Fibroblast of peridontal ligament (primary cell): ENCODE data around the gene CCDC47.
"Not testable (repeated sequence)": the region's sequence is repeated elsewhere in the genome, so short reads cannot be mapped to it uniquely, and the experiment has no call there.

Experiments
- DNase-seq: peaks from one replicate; pipeline ENCODE4 v3.0.0-alpha.2; 2010; ENCODE audit errors: extremely low read depth

CCDC47 gene

DNA sequence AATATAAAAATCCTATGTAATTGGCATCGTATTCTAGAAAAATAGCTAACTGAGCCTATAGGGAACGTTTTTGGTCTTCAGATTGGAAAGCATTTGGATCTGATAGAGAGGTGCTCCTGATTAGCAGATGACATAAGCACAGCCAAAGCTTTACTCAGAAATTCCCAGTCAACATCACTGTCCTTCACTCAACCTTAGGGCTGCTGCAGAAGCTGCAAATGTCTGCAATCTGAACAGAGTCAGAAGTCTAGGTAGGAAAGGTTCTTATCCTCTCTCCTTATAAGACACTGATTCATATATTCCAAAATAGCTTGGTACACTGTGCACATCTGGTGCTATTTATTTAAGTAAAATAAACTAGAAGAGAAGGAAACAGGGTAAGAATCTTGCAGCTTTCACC is 51.0 kb downstream of the CCDC47 start:
- DNase-seq, result peak; percentile 53

- DNase-seq, result not testable (repeated sequence)
Observed at GRCh38 chr17:63720194-63720593, 53.2 kb downstream of the CCDC47 start.

DNA sequence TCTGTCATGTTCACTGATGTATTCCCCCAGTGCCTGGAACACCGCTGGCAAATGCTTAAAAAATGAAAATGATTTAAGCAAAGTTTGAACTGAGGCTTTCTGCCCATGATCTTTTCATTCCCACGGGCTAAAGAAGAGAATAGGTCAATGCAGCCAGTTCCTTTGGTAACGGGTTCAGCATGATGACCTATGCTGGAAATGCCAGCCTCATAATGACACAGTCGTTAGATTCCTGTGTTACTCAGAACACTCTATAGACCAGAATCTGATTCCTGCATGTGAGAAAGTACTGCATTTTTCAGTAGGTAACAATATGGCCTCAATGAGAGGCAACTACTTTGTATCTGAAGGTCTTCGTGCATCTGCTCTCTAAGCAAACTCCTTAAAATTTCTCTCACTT is 54.4 kb downstream of the CCDC47 start:
- DNase-seq, result no peak

DNA sequence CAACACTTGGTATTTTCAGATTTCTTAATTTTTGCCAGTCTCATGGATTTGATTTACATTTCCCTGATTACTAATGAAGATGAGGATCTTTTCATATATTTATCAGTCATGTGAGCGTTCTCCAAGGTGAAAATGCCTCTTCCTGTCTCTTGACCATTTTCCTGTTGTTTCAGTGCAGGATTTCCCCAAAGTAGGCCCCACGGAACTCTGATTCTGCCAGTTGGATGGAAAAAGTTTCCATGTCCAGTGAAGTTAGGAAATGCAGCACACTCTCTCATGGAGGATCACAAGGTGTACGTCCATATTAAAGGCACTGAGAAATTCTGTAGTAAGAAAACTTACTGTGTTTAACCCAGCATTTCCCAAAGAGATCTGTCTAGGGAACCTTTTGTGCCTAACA is 57.0 kb downstream of the CCDC47 start:
- DNase-seq, result no peak

DNA sequence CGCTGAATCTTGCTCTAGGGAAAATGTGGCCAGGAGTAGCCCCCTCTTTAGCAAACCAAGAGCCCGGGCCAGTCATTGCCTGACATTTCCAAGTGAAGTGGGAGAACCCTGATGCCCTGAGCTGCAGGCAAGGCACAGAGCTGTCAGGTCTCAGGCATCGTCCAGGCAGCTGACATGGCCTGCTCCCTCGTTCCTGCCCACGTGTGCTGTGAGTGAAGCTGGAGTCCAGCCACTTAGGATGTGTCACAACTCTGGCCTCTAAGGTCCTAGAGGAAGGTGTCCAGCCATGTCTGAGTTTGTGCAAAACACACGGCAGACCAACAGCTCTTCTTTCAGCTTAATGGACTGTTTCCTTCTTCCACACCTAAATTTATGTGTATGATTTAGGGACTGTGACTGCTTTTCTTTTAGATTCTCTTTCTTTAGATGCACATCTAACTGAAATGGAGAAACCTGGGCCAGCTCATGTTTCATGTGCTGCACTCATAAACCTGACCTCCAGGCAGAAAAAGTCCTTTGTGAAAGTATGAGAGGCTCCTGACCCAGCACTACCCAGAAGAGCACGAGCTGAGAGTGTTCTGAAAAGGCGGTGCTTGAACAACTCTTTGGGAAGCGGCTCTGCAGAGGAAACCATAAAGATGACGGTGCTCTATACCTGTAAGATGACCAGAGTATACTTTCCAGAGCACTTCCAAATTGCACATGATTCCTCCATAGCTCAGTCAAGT is 58.7 kb downstream of the CCDC47 start:
- no peak for DNase-seq

GRCh38 chr17:63709110-63709509 is 64.3 kb downstream of the CCDC47 start:
- no peak for DNase-seq

DNA sequence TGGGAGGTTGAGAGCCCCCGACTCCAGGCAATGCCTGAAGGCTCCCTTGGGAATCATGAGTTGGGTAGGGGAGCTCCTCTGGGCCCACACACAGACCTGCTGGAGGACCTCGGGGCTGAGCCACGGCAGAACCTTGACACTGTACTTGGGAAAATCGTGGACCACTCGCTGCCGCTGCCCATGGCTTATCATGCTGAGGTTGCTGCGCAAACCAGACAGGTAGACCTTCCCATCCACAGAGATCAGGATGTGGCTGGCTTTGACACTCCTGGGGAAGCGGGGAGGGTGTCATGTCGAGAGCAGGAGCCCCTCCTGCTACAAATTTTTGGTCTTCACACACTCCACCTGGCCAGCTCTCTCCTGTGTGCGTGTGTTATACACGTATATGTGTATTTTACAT is 66.2 kb downstream of the CCDC47 start:
- DNase-seq, result no peak

DNA sequence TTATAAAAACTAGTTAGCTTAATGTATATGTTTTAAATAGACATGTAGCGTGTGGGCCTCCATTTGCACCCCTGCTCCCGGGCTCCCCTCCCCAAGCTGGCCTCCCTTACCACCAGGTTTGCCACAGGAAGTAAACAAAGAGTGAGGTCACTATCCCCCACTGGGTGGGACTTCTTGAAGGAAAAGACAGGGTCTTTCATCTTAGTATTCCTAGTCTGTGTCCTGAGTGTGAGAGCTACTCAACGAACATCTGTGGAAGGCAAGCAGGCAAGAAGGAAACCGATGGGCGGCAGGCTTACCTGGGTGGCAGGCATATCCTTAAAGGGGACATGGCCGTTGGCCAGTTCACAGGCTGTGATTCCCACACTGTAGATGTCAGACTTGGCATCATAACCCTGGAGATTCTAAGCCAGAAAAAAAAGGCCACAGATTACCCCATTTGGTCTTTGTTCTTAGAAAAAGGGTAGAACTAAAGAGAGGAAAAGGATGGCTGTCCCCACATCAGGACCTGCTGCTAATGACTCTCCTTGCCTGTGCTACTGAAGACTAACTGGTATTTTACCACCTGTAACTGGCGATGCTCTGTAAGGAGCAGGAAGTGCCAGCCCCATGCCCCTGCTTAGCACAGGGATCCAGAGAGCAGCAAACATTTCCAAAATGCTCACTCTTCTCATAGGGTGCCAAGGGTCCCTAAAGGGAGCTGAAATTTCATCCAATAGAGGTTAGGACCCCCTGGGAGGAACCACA is 66.9 kb downstream of the CCDC47 start:
- DNase-seq, result no peak

- no peak for DNase-seq
Observed at GRCh38 chr17:63705657-63706056, 67.7 kb downstream of the CCDC47 start.

DNA sequence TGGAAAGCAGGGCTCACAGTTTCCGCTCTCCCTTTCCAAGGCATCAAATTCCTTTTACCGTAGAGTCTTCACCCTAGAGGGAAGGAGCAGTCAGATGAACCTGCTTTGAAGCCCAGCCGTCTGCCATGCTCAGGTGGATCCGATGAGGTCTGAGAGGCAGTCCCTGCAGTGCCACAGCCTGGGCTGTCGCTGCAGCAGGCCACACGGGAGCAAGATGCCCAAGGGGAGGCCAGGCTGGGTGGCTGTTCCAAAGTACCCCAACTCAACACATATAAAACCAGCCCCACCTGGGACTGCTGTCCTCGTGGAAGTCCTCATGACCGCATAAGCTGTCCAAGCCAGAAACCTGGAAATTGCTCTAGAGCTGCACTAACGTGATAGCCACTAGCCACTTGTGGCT is 68.6 kb downstream of the CCDC47 start:
- no peak for DNase-seq

- DNase-seq, result no peak
Observed at GRCh38 chr17:63704259-63704576, 69.2 kb downstream of the CCDC47 start.

DNA sequence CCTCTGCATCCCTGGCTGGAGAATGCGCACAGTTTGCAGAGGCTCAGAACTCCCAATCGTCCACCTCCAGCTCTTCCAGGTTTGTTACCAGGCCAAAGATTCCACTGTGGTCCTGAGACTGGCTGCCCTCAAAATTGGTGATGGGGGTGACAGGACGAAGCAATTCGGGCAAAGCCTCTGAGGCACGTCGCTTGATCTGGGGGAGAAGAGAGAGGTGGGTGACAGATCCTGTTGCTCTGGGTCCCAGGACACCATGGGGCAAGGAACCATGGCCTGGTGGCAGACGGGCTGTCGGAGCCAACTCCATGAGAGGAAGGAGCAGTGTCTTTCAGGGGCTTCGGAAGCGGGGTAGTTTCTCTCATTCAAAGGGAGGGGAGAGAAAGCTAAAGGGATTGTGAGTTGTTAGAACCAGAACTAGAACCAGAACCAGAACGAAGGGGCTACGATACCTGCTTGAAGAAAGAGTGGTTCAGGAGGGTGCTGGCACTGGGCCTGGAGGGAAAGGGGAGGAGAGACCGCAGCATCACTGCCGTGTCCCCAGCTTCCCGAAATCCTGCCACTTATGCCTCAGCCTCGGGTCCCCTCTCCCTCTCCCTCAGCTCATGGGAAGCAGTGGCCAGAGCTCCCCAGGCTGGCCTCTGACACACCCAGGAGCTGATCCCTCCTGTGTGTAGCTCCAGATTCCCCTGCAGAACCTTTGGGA is 69.7 kb downstream of the CCDC47 start:
- no peak for DNase-seq

DNA sequence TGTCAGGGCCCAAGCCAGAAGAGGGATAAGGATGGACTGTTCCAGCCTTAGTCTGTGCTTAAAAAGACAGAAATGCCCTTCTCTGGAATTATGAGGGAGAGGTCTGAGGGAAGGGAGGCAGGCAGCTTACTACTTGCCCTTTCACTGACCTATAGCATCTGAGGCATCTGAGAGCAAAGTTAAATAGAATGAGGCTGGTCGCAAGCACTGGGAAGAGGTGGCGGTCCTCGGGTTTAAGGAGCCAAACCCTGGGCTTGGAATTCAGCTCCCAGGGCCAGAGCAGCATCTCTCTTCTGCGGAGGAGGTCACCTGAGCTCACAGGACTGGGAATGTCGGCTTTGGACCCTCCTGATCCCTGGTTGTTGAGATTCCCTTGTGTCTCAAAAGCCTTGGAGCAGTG is 70.4 kb downstream of the CCDC47 start:
- DNase-seq, result no peak

- no peak for DNase-seq
Observed at GRCh38 chr17:63702721-63703015, 70.7 kb downstream of the CCDC47 start.

GRCh38 chr17:63701868-63702720 is 71.3 kb downstream of the CCDC47 start:
- DNase-seq, result no peak

DNA sequence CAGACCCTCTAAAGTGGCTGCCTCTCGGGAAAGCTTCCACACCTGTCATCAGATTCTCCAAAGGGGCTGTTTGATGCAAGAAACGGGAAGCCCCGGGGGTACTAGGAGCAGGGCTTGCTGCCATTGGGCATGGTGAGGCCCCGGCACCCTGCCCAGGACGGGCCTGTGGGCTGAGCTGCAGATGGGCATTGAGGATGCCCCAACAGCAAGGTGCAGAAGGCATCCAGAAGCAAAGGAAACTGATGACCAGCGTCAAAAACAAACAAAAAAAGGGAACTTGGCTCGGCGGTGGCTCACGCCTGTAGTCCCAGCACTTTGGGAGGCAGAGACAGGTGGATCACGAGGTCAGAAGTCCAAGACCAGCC is 72.0 kb downstream of the CCDC47 start:
- DNase-seq, result no peak

DNA sequence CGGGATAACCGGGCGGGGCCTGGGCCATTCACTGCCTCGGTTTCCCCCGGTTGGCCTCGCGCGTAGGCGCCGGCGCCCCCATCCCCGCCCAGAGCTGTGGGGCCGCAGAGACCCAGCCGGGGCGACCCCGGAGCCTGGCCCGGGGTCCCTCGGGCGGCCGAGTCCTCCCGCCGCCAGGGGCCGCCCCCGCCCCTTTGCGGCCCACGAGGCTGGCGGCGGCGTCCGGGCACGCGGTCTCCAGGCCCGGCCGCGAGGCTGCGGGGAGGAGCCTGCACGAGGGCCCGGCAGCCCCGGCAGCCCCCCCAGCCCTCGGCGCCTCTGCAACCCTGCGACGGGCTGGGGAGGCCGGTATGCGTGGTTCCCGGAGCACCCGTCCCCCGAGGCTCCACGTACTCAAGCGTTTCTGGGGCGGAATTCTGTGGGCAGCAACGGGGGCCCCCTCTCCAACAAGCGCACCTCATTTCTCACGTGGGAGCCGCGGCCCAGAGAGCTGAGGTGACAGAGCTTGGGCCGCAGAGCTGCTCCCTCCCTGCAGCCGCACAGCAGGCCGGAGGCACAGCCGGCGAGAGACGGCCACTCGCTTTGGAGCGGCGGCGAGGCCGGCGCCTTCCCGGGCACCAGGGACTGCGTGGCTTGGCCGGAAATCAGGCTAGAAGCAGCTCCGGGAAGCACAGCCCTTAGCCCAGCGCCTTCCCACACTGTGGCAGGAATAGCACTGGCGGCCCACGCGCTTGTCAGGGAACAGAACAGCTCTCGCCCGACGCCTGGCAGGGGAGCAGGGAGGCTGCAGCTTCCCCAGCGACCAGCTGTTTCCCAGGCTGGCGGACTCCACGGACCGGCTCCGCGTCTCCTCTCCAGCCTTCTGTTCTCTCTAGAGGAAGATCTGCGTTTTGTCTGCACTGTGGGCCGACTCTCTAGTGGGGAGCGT is 72.6 kb downstream of the CCDC47 start:
- peak; percentile 25 for DNase-seq

- DNase-seq, result no peak
Observed at GRCh38 chr17:63699638-63700527, 73.5 kb downstream of the CCDC47 start, which contains the start of gene LIMD2. Gene LIMD2, minus strand, starts transcription at chr17:63700125. Its CDS starts 827 bp downstream, at chr17:63699298.

- DNase-seq, result no peak
Observed at GRCh38 chr17:63698886-63699637, 74.3 kb downstream of the CCDC47 start.
